T1000 (cell line): ENCODE measurements around the gene GPR37L1.

Experiments
- DNase-seq: peaks from one replicate; lab custom pipeline; 2025; ENCODE audit warnings: mixed read lengths; lab: John Stamatoyannopoulos, UW

The GPR37L1 gene

DNA sequence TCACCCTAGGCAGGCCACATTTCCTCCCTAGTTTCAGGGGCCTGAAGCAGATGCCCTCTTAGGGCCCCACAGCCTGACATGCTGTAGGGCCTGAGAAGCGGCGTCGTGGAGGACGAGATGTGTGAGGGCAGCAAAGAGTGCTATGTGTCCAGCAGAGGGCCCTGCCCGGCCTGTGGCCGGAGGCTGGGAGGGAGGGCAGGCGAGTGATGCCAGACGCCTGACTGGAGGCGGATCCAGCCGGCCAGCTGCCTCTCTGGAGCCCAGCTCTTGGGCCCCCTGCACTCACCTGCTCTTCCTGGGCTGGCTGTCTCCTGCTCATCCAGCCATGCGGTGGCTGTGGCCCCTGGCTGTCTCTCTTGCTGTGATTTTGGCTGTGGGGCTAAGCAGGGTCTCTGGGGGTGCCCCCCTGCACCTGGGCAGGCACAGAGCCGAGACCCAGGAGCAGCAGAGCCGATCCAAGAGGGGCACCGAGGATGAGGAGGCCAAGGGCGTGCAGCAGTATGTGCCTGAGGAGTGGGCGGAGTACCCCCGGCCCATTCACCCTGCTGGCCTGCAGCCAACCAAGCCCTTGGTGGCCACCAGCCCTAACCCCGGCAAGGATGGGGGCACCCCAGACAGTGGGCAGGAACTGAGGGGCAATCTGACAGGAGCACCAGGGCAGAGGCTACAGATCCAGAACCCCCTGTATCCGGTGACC is at the start of gene GPR37L1:
Gene GPR37L1 (plus strand): TSS at position 279 of the 697 bp plus-strand sequence. CDS start 47 bp downstream, at position 326.
- no peak for DNase-seq

DNA sequence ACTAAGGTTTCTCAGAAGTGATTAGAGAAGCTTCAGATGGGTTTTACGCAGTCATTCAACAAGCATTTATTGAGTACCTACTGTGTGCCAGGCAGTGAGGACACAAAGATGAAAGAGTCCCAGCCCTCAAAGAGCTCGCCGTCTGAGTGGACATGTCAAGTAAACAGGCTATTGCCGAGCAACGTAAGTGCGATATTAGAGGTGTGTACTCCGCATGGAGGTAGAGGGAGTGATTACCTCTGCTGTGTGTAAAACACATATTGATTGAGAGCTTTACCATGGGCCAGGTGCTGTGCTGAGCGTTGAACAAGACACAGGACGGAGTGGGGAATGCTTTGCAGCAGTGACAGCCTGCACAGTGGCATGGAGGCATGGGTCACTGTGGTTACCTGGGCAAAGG is 49.5 kb upstream of the GPR37L1 start:
- DNase-seq: no peak

- no peak for DNase-seq
Observed at GRCh38 chr1:202074985-202075384, 47.7 kb upstream of the GPR37L1 start.

GRCh38 chr1:202075389-202075788 is 47.3 kb upstream of the GPR37L1 start:
- DNase-seq: no peak

GRCh38 chr1:202076050-202076511 is 46.6 kb upstream of the GPR37L1 start:
- DNase-seq: no peak

GRCh38 chr1:202078241-202078640 is 44.5 kb upstream of the GPR37L1 start:
- no peak for DNase-seq

GRCh38 chr1:202081992-202082391 is 40.7 kb upstream of the GPR37L1 start:
- DNase-seq: no peak

DNA sequence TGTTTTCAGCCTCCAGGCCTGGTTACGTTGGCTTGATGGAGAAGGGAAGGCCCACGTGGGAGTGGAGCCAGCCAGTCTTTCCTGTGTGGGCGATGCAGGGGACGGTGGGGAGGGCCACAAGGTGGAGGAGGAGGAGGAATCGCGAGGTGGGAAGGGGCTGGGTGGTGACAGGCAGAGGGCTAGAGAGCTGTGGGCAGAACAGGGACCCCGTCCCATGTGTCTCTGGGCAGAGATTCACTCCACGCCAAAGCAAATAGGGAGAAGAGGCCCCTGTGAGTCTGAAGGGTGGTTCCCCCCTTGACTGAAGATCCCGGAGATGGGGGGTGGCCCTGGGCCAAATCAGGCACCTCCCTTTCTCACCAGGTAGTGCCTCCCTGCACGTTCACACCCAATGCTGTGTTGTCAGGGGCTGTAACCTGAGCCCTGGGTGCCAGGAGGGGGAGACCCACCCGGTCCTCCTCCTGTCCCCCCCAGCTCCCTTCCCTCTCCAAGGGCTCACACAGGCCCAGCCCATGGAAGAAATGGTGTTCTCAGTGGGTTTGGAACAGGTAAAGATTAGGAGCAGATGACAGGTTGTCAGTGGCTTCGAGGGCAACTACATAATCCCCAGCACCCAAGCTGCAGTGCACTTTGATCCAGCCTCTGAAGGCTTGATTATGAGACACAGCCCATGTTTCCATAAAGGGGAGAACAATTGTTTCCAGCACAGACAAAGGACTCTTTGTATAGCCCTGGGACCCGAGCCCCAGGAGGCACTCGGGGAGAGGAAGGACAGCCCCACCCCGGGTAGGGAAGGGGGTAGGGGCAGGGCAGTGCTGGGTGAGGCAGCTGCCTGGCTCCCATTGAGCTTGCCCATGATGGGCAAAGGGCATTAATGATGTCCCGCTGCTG is 37.7 kb upstream of the GPR37L1 start:
- DNase-seq: no peak

DNA sequence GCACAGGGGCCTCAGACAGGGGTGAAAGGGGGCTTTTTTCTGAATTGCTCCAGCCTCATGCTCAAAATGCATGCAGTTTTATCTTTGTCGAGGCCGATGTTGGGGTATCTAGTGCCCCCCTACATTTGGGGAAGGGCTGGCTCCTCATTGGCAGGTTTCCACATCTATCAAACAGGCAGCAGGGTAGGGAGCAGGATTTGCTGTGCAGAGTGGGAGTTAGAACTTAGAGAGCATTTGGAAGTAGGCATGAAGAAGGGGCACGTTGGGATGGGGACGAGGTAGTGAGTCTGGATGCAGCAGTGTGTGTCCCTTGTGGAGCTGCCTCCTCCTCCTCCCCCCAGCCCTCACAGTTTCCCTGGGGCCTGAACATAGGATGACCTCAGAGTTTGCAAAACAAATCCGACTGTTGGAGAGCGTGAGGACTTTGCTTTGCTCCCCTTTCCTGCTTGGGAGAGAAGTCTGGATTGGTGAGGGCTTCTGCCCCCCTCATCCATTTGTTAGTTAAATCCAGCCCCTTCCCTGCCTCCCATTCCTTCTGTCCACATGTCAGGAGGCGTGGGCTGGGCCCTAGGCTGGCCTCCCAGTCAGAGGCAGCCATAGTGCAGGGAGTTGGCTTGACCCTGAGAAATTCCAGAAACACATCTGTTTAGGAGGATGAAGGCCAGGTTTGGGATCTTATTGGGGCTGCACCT is 36.9 kb upstream of the GPR37L1 start:
- DNase-seq: no peak

DNA sequence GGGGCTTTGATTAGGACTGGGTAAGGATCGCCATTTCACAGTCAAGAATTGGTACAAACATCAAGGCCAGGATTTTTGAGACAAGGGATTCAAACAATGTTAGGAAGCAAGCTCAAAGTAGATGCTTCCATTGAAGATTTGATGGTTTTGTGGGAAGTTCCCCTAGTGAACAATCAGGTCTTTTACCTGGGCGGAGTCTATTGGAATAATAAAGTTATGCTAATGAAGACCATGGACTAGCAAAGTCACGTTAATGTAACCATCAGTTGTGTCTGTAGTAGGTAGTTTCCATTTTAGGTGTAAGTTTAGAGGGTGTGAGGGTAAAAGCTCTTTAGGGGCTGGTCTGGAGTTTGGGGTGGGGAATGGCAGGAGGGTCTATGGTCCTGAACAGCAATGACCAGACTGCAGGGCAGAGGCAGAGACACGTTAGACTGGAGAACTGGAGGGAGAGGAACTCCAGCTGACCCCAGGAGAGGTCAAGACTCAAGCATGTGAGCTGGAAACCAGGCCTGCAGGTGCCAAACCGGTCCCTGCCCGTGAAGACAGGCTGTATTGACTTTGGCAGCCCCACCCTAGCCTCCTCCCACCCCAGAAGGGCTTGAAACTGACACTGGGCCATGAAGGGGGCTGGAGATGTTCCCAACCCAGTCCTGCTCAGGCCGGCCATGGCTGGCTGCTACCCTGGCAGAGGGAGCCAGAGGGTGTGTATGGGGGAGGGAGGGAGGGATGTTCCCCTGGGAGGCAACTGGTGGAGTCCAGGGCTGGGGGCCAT is 36.0 kb upstream of the GPR37L1 start:
- DNase-seq: no peak

DNA sequence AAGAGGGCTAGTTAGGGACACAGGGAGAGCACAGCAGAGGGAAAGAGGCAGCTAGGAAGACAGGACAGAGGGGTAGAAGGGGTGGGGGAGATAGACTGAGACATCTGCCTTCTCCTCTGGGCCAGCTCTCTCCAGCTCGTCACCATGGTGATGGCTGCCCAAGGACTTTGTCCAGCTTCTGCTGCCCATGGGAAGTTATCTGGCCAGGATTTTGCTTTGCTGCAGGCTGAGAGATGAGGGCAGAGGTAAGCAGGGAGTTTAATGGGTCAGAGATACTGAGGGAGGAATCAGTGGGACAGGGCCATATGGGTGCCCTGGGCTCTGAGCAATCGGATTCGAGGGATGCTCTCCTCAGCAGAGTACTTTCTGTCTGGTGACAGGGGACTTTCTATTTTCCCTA is 34.5 kb upstream of the GPR37L1 start:
- no peak for DNase-seq

DNA sequence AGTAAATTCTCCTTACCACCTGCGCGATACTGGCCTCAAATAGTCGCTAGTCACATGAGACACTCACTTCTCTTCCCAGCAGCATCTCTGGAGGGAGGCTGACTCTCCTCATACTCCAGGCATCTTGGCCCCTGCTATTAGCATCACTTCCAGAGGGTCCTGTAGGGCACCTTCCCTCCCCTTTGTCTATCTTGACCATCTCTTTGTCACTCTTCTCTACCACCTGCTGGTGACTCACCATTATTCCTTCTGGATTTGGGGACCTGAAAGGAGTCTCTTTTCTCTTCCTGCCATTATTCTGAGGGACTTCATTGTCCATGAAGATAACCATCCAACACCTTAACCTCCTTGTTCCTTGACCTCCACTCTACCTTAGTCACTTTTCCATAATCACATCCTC is 31.7 kb upstream of the GPR37L1 start:
- no peak for DNase-seq

GRCh38 chr1:202093858-202094257 is 28.9 kb upstream of the GPR37L1 start:
- DNase-seq: no peak

DNA sequence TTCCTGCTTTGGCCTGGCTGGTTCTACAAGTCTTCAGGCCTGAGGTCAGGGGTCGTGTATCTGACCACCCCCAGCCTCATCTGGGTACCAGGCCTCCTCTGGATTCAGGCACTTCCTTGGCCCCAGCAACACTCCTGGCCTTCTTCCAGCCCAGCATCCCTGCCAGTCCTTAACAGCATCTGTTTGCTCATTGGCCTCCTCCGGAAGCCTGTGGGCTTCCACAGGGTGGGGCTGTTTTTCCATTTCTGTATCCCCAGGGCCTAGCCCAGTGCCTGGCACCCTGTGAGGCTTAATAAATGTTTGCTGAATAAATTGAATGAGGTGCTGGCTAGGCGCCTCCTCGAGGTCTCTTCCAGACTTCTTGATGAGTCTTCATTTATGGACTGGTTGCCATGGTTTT is 21.5 kb upstream of the GPR37L1 start:
- no peak for DNase-seq

GRCh38 chr1:202104073-202104472 is 18.6 kb upstream of the GPR37L1 start:
- DNase-seq: no peak

DNA sequence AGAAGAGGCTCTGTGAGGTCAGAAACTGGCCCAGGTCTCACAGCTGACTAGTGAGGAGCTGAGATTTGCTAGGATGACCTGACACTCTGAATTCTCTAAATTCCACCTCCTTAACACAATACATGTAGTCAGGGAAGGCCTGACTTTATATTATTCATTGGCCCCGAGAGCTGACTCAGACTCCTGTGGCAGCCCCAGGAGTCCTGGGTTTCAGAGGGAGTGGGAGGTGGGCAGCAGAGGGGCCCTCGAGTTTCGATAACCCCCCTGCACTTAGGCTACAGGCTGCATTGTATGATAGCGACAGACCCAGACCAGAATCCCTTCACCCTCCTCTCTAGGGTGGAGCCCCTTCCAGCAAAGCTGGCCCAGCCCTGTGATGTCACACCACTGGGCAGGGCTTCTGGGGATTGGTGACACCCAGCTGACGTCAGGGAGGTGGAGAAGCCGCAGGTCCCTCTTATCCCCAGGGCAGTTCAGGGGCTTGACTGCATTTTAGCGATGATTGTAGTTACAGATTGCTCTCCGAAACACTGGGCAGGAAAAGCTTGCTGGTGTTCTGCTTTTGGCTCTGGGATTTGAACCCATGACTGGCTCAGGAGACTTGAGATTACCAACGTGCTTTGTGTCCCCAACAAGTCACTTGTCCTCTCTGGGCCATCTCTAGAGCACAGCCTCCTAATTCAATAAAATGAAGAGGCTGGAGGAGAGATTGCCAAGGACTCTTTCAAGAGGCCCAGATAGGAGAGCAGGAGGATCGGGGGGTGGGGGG is 17.0 kb upstream of the GPR37L1 start:
- DNase-seq: peak; percentile 61

GRCh38 chr1:202106340-202107254 is 16.1 kb upstream of the GPR37L1 start:
- DNase-seq: peak; percentile 33

DNA sequence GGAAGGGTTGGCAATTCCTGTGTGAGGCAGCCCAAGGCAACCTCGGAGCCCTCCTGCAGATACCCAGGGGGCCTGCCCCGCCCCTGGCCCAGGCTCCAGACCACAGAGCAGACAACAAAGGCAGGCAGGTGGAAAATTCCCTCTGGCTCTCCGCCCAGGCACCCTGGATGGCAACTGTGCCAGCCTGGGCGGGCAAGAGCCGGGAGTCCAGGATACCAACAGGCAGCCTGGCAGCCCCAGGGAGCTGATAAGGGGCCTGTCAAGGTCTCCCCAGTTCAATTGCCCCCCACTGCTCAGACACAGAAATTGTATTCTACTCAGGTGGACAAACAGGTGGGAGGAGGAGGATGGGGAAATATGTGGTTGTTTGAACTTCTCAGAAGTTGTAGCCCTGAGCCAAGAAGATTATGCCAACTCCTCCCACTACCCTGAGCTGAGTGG is 15.4 kb upstream of the GPR37L1 start:
- no peak for DNase-seq

DNA sequence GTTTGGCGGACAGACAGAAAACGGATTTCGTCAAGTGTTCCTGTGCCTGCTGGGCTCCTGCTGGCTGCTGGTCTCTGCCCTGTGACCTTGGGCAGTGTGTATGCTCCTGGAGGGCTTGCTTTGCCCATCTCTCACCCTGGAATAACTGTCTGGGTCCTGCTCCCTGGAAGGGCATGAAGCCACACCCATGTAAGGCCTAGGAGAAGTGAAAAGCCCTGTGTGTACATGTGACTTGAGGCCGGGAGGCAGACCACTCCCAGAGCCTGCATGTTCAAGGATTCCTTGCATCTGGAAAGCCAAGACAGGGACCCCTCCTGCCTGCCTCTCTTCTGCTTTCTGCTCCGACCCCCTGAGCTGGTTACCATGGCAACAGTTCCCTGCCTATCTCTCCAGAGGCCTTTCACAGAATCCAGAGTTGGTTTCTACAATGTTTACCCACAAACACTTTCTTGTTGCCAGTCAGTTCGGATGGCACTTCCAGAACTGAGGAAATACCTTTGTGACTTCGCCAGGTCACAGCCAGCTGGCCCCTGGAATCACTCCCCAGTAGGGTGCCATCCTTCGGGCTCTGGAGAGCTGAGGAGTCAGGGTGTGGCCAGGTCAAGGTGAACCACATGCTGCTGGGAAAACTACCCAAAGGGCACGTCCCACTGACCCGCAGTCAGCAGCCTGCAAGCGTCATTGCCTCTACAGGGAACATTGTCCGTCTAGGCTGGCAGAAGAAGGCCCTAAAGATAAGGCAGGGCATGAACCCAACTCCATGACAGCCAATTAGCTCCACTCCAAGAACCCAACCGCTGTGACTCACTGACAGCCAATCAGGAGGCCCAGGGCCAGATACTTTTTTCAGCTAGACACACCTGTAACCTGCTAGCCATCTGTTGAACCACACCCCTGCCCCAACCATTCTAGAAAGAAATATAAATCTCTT is 14.7 kb upstream of the GPR37L1 start:
- no peak for DNase-seq
